Activated T-cell treated with anti-CD3 and anti-CD28 coated beads, Interleukin-2, amount 50 U/mL, for 24 hours (primary cell): Measurements from ENCODE around the gene PRDX2.
"Not testable (repeated sequence)": the region's sequence is repeated elsewhere in the genome, so short reads cannot be mapped to it uniquely, and the experiment has no call there.

Experiments
- DNase-seq: peaks from one replicate; pipeline ENCODE4 v3.0.0-alpha.2; 2020
- H3K27ac Mint-ChIP-seq: 2 replicates; pipeline ENCODE4 v1.8.0; 2020; ENCODE audit warnings: mild to moderate bottlenecking, mixed read lengths
- H3K27me3 Mint-ChIP-seq: 2 replicates; pipeline ENCODE4 v1.8.0; 2020; ENCODE audit warnings: mixed read lengths
- H3K36me3 Mint-ChIP-seq: 2 replicates; pipeline ENCODE4 v1.8.0; 2020; ENCODE audit warnings: low read depth, mixed read lengths
- H3K4me1 Mint-ChIP-seq: 2 replicates; pipeline ENCODE4 v1.8.0; 2020; ENCODE audit warnings: low read depth, mixed read lengths
- H3K4me3 Mint-ChIP-seq: 2 replicates; pipeline ENCODE4 v1.8.0; 2020; ENCODE audit warnings: mild to moderate bottlenecking, moderate library complexity, mixed read lengths
- H3K9me3 Mint-ChIP-seq: 2 replicates; pipeline ENCODE4 v1.8.0; 2020; ENCODE audit warnings: mixed read lengths

Gene PRDX2

DNA sequence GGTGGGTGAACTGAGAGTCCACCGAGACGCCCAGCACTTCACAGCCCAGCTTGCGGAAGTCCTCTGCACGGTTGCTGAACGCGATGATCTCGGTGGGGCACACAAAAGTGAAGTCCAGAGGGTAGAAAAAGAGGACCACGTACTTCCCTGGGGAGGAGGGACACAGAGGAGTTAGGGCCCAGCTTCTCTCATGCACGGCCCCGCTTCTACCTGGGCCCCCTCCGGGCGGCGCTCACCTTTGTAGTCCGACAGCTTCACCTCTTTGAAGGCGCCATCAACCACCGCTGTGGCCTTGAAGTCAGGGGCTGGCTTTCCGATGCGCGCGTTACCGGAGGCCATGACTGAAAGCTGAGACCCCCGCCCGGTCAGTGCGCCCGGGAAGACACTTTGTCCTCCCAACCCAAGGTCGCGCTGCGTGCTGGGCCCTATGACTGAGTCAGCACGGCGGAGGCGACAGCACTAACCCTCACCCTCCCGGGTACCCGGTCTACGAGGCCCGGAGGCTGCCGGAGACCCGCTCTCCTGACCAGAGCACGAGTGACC is 606 bp downstream of the PRDX2 start:
- Mint-ChIP-seq H3K36me3 (peaks cover 46% of the 10 kb centered on the region), H3K27ac (peak overlapping the region; percentile 87), H3K9me3 (no peaks in the 10 kb centered on the region), H3K27me3 (no peaks in the 10 kb centered on the region), H3K4me1 (peaks cover 33% of the 10 kb centered on the region), H3K4me3 (peak overlapping the region; percentile 91)
- DNase-seq: no peak

DNA sequence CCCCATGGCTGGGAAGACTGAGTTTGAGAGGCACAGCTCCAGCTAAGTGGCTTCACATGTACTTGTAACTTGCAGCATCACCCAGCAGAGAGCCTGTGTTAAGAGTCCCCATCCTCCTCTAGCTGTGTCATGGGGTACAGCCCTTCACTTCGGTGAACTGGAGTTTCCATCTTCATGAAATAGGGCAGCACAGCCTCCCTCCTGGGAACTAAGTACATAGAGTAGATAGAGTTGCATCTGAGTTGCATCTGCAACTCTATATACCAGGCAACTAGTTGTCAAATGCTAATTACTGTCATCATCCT is 1.2 kb downstream of the PRDX2 start:
- peak overlapping the region; percentile 91 for H3K4me3 Mint-ChIP-seq
- H3K27me3 Mint-ChIP-seq: no peaks in the 10 kb centered on the region
- H3K36me3 Mint-ChIP-seq: peaks cover 47% of the 10 kb centered on the region
- peak overlapping the region; percentile 87 for H3K27ac Mint-ChIP-seq
- H3K4me1 Mint-ChIP-seq: peaks cover 36% of the 10 kb centered on the region
- DNase-seq: no peak
- H3K9me3 Mint-ChIP-seq: no peaks in the 10 kb centered on the region

DNA sequence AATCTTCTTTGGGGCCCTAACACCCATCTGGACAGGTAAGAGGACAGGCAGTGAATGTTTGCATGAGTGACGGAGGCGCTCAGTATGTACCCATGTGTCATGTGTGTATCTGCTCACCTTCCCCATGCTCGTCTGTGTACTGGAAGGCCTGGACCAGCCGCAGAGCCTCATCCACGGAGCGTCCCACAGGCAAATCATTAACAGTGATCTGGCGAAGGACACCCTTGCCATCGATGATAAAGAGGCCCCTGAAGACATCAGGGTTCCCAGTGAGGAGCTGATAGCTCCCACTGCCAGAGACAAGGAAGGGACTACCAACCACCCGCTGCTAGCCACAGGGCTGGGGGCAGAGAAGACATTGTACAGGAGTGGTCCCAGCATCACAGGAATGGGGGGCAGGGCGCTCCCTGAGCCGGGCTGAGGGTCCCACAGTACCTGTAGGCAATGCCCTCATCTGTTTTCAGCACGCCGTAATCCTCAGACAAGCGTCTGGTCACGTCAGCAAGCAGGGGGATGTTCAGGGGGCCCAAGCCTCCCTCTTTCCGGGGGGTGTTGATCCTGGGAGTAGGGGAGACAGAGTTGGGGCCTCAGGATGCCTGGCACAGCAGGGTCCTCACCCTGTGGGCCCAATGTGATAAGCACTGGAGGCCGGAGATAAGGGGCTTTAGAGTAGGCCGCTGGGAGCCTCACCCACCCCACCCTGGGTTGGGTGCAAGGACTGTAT is 1.7 kb downstream of the PRDX2 start:
- Mint-ChIP-seq H3K4me1 (peaks cover 40% of the 10 kb centered on the region), H3K9me3 (no peaks in the 10 kb centered on the region), H3K4me3 (peak overlapping the region; percentile 91), H3K27ac (peak overlapping the region; percentile 61), H3K27me3 (no peaks in the 10 kb centered on the region), H3K36me3 (peaks cover 47% of the 10 kb centered on the region)
- DNase-seq: no peak

DNA sequence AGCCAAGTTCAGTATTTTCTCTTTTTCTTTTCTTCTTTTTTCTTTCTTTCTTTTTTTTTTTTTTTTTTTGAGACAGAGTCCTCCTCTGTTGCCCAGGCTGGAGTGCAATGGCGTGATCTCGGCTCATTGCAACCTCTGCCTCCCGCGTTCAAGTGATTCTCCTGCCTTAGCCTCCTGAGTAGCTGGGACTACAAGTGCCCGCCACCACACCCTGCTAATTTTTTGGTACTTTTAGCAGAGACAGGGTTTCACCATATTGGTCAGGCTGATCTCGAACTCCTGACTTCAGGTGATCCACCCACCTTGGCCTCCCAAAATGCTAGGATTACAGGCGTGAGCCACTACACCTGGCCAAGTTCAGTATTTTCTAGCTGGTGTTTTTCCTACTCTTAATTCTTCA is 4.0 kb downstream of the PRDX2 start:
- not testable (repeated sequence) for H3K27ac Mint-ChIP-seq, H3K27me3 Mint-ChIP-seq, H3K9me3 Mint-ChIP-seq, DNase-seq, H3K4me3 Mint-ChIP-seq
- H3K36me3 Mint-ChIP-seq: peaks cover 61% of the 10 kb centered on the region
- peaks cover 48% of the 10 kb centered on the region for H3K4me1 Mint-ChIP-seq

DNA sequence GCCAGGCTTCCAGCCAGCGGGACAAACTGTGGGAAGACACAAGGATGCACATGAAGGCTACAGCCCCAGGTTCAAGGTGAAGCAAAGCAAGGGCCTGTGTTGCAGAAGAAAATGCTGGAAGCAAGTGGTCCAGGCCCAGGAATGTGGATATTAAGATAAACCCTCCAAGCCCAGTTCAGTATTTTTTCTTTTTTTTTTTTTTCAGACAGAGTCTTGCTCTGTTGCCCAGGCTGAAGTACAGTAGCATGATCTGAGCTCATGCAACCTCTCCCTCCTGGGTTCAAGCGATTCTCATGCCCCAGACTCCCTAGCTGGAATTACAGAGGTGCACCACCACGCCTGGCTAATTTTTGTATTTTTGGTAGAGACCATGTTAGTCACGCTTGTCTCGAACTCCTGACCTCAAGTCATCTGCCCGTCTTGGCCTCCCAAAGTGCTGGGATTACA is 4.4 kb downstream of the PRDX2 start:
- peaks cover 66% of the 10 kb centered on the region for H3K36me3 Mint-ChIP-seq
- no peaks in the 10 kb centered on the region for H3K27me3 Mint-ChIP-seq

DNA sequence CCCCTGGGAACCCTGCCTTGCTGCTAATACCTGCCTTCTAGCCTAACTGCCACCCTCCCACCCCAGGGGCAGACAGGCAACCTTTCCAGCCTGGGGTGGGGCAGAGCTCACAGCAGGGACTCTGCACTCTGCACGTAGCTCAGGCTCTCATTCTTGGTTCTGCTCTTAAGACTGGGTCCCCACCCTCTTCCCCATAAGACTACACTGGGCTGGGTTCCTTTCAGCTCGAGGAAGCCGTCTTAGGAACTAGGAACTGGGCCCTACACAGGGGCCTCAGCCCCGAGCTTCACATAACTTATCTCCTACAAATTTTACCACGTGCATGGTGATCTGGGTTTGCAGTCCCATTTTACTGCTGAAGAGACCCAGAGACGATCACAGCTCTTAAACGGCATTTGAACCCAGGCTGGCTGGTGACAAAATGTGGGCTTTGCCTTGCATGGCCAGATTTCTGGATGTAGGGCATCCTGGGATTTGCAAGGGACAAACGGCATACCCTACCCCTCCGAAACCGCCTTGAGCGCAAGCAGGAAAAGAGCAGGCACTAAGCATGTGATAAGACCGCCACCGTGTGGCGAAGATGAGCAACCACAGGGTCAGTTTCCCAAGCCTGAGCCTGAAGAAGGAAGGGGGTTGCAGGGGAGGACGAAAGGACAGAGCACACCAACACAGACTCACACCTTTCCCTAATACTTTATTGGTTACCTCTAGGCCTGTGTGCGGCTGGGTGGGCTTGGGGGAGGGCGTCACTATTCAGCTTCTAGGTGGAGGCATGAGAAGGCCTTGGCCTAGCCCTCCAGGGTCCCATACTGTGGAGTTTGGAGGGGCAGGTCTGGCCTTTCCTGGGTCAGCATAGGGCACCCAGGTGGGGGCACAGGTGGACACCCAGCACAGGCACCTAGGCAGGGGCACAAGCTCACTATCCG is 5.2 kb downstream of the PRDX2 start:
- Mint-ChIP-seq H3K27ac (peak overlapping the region; percentile 86), H3K36me3 (peaks cover 72% of the 10 kb centered on the region), H3K9me3 (no peaks in the 10 kb centered on the region), H3K4me3 (peak overlapping the region; percentile 69), H3K4me1 (peaks cover 42% of the 10 kb centered on the region), H3K27me3 (no peaks in the 10 kb centered on the region)
- DNase-seq: peak; percentile 84

More for the DNA sequence above, 4.4 kb downstream of the PRDX2 start:
- H3K9me3 Mint-ChIP-seq: no peaks in the 10 kb centered on the region
- no peak overlapping the region for H3K27ac Mint-ChIP-seq
- DNase-seq: no peak
- no peak overlapping the region for H3K4me3 Mint-ChIP-seq
- H3K4me1 Mint-ChIP-seq: peaks cover 44% of the 10 kb centered on the region

DNA sequence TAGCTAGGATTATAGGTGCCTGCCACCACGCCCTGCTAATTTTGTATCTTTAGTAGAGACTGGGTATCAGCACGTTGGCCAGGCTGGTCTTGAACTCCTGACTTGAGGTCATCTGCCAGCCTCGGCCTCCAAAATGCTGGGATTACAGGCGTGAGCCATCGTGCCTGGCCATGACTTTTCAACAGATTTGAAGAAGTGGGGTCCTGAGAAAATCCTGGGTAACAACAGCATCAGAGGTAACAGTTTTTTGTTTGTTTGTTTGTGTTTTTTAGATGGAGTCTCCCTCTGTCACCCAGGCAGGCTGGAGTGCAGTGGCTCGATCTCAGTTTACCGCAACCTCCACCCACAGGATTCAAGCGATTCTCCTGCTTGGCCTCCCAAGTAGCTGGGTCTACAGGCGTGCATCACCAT is 6.6 kb downstream of the PRDX2 start:
- Mint-ChIP-seq H3K4me3 (peak overlapping the region; percentile 78), H3K4me1 (peaks cover 41% of the 10 kb centered on the region), H3K27ac (peak overlapping the region; percentile 92), H3K36me3 (peaks cover 64% of the 10 kb centered on the region), H3K27me3 (no peaks in the 10 kb centered on the region), H3K9me3 (no peaks in the 10 kb centered on the region)
- DNase-seq: no peak

DNA sequence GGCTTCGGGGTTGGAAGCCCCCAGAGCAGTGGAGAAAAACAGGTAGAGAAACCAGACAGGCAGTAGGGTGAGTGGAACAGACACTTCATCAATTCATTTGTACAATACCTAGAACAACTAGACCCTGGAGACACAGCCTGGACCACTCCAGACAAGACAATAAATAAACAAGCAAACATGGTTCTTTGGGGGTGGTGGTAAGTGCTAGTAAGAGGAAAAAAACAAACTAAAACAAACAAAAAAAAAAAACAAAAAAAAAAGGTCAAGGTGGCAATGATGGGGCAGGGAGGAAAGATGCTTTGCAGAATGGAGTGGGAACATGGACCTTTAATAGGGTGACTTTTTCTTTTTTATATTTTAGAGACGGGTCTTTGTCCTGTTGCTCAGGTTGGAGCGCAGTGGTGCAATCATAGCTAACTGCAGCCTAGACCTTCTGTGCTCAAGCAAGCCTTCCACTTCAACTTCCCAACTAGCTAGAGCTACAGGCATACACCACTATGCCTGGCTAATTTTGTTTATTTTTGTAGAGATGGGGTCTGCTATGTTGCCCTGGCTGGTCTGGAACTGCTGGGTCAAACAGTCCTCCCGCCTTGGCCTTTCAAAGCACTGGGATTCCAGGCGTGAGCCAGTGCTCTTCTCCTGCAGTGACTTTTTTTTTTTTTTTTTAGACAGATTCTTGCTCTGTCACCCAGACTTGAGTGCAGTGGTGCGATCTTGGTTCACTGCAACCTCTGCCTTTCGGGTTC is 7.2 kb downstream of the PRDX2 start:
- Mint-ChIP-seq H3K4me1 (peaks cover 37% of the 10 kb centered on the region), H3K27me3 (no peaks in the 10 kb centered on the region), H3K27ac (peak overlapping the region; percentile 92), H3K36me3 (peaks cover 58% of the 10 kb centered on the region), H3K9me3 (no peaks in the 10 kb centered on the region), H3K4me3 (peak overlapping the region; percentile 78)
- DNase-seq: no peak

DNA sequence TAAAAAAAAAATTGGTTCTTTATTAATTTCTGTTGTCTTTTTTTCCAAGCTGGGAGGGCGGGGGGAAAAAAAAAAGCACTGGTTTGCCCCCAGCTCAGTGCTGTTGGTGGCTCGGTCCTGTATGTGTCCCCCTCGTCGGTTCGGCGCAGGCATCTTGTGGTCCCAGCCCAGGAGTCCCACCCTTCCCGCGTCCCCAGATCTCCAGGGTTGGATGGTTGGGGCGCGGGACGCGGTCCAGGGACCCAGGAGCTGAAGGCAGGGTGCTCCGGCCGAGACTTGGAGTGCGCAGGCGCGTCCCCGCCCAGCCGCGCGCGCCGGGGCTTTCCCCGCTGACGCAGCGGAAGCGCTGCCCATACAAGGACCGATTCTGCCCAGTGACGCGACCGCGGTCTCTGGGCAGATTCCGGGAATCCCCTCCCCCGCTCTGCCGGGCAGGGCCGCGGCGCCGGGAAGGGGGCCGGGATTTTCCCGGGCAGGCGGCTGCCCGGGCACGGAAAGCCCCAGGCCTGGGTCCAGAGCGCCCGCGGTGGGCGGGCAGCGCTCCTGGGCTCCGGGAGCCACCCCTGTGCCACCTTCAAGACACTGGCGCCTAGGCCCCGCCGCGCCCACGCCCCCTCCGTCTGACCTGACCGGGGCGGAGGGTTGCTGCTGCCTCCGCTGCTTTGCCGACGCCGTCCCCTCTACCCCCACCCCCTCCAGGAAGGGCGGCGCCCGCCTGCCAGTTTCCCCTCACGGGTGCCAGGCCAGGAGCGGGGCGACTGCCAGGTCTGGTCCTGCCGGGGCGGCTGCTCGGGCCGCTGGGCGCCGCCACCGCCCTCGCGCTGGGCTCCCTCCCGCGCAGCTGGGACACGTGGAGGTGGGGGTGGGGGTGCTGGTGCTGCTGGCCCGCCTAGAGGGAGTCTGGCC is 8.1 kb downstream of the PRDX2 start:
- peak; percentile 97 for DNase-seq
- Mint-ChIP-seq H3K9me3 (no peaks in the 10 kb centered on the region), H3K27me3 (no peaks in the 10 kb centered on the region), H3K27ac (peak overlapping the region; percentile 99), H3K36me3 (peaks cover 51% of the 10 kb centered on the region), H3K4me1 (peaks cover 44% of the 10 kb centered on the region), H3K4me3 (peak overlapping the region; percentile 98)

DNA sequence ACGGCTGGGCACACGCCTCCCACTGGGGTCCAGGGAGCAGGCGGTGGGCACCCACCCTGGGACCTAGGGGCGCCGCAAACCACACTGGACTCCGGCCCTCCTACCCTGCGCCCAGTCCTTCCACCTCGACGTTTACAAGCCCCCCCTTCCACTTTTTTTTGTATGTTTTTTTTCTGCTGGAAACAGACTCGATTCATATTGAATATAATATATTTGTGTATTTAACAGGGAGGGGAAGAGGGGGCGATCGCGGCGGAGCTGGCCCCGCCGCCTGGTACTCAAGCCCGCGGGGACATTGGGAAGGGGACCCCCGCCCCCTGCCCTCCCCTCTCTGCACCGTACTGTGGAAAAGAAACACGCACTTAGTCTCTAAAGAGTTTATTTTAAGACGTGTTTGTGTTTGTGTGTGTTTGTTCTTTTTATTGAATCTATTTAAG is 8.7 kb downstream of the PRDX2 start:
- Mint-ChIP-seq H3K4me1 (peaks cover 51% of the 10 kb centered on the region), H3K27ac (peak overlapping the region; percentile 99), H3K9me3 (no peaks in the 10 kb centered on the region), H3K36me3 (peaks cover 46% of the 10 kb centered on the region), H3K4me3 (peak overlapping the region; percentile 98), H3K27me3 (no peaks in the 10 kb centered on the region)
- DNase-seq: no peak

DNA sequence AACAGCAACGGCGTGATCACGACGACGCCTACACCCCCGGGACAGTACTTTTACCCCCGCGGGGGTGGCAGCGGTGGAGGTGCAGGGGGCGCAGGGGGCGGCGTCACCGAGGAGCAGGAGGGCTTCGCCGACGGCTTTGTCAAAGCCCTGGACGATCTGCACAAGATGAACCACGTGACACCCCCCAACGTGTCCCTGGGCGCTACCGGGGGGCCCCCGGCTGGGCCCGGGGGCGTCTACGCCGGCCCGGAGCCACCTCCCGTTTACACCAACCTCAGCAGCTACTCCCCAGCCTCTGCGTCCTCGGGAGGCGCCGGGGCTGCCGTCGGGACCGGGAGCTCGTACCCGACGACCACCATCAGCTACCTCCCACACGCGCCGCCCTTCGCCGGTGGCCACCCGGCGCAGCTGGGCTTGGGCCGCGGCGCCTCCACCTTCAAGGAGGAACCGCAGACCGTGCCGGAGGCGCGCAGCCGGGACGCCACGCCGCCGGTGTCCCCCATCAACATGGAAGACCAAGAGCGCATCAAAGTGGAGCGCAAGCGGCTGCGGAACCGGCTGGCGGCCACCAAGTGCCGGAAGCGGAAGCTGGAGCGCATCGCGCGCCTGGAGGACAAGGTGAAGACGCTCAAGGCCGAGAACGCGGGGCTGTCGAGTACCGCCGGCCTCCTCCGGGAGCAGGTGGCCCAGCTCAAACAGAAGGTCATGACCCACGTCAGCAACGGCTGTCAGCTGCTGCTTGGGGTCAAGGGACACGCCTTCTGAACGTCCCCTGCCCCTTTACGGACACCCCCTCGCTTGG is 9.3 kb downstream of the PRDX2 start:
- Mint-ChIP-seq H3K36me3 (peaks cover 40% of the 10 kb centered on the region), H3K27me3 (no peaks in the 10 kb centered on the region), H3K4me3 (peak overlapping the region; percentile 98), H3K27ac (peak overlapping the region; percentile 99), H3K9me3 (no peaks in the 10 kb centered on the region), H3K4me1 (peaks cover 51% of the 10 kb centered on the region)
- peak; percentile 85 for DNase-seq

DNA sequence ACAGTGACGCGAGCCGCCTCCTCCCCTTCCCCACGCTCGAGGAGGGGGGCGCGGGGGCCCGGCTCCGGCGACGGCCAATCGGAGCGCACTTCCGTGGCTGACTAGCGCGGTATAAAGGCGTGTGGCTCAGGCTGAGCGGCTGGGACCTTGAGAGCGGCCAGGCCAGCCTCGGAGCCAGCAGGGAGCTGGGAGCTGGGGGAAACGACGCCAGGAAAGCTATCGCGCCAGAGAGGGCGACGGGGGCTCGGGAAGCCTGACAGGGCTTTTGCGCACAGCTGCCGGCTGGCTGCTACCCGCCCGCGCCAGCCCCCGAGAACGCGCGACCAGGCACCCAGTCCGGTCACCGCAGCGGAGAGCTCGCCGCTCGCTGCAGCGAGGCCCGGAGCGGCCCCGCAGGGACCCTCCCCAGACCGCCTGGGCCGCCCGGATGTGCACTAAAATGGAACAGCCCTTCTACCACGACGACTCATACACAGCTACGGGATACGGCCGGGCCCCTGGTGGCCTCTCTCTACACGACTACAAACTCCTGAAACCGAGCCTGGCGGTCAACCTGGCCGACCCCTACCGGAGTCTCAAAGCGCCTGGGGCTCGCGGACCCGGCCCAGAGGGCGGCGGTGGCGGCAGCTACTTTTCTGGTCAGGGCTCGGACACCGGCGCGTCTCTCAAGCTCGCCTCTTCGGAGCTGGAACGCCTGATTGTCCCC is 10.1 kb downstream of the PRDX2 start, which contains the start of gene JUNB:
JUNB (plus strand) TSS at position 142 of the 706 bp plus-strand sequence; CDS start at position 428, 286 bp downstream.
- Mint-ChIP-seq H3K4me1 (peaks cover 51% of the 10 kb centered on the region), H3K27me3 (no peaks in the 10 kb centered on the region), H3K36me3 (peaks cover 33% of the 10 kb centered on the region), H3K4me3 (peak within 1 kb of the TSS; percentile 98), H3K27ac (peak within 1 kb of the TSS; percentile 99), H3K9me3 (no peaks in the 10 kb centered on the region)
- DNase-seq: peak; percentile 97
